GM20000 (cell line): ENCODE measurements around the gene HSPB7.
"Not testable (repeated sequence)": the region's sequence is repeated elsewhere in the genome, so short reads cannot be mapped to it uniquely, and the experiment has no call there.

Experiments
- DNase-seq: peaks from one replicate; pipeline ENCODE4 v3.0.0; 2012; ENCODE audit warnings: low spot score
- CTCF ChIP-seq: IDR thresholded peaks from 2 replicates; pipeline ENCODE4 v1.5.1; 2012; ENCODE audit warnings: mild to moderate bottlenecking, control low read depth; ENCODE audit errors: extremely low read depth, missing control alignments

HSPB7 gene

GRCh38 chr1:16053781-16054502 lies 36.1 kb upstream of the HSPB7 start:
- DNase-seq, result no peak
- no peak for TF ChIP-seq CTCF

DNA sequence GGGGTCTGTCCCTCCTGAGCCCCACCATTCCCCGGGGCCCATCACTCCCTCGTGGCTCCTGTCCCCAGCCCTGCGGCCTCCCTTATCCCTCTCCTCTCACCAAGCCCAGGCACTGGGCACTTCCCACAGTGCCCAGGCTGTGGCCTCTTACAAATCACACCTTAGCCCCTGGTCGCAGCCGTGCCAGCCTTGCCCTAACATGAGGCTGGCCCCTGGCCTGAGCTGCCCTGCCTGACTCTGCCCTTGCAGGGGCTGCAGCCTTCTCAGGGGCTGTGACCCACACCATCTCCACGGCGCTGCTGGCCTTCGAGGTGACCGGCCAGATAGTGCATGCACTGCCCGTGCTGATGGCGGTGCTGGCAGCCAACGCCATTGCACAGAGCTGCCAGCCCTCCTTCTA lies 34.1 kb upstream of the HSPB7 start:
- DNase-seq, result not testable (repeated sequence)

- TF ChIP-seq CTCF, result no peak
- DNase-seq, result no peak
Measured at GRCh38 chr1:16051039-16051438, 33.2 kb upstream of the HSPB7 start.

DNA sequence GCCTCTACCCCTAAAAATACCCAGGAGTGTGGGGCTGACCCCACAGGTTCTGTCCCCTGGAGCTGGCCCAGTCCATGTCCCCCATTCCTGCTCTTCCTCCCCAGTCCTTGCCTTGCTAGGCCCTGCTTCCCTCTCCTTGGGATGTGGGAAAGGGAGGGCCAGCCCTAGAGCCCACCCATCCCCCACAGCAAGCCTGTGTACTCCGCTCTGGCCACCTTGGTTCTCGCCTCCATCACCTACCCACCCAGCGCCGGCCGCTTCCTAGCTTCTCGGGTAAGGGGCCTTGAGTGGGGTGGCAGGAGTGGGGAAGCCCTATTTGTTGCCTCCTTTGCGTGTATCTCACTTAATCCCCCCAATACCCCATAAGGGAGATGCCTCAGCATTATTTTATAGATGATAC lies 32.5 kb upstream of the HSPB7 start:
- no peak for DNase-seq
- TF ChIP-seq CTCF, result no peak

DNA sequence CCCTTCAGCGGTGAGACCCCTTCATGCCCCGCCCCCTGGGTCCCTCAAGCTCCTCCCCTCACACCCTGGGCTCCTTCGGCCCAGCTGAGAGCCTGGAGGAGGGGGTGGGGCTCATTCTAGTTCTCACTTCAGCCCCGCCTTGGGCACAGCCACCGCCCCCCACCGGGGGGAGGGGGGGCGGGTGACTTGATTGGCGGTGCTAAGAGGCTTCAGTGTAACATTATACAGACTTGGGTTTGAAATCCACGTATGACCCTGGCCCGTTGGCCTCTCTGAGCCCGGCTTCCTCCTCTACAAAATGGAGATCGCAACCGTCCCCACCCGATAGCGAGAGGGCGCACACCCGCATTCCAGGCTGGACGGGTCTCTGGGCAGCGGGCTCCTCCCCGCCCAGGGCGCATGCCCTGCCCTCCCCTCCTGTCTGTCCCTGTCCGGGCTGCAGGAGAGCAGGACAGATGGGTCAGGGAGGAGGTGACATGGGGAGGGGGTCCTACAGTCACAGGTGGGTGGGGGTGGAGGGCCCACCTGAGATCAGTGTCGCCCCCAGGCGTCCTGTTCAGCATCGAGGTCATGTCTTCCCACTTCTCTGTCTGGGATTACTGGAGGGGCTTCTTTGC lies 30.8 kb upstream of the HSPB7 start:
- DNase-seq, result no peak
- no peak for TF ChIP-seq CTCF

- TF ChIP-seq CTCF, result no peak
- DNase-seq, result no peak
Measured at GRCh38 chr1:16047791-16048475, 30.1 kb upstream of the HSPB7 start.

- no peak for TF ChIP-seq CTCF
- no peak for DNase-seq
Measured at GRCh38 chr1:16046842-16047241, 29.0 kb upstream of the HSPB7 start.
